HG03103 (cell line): ENCODE measurements around the gene PNKD.
"Not testable (repeated sequence)": the region's sequence is repeated elsewhere in the genome, so short reads cannot be mapped to it uniquely, and the experiment has no call there.

Experiments used
- ATAC-seq: cut with Tn5 transposase; IDR thresholded peaks from one replicate; pipeline ENCODE4 v1.9.1; 2021; ENCODE audit warnings: low read depth; ENCODE audit not compliant: unreplicated experiment

Gene PNKD

DNA sequence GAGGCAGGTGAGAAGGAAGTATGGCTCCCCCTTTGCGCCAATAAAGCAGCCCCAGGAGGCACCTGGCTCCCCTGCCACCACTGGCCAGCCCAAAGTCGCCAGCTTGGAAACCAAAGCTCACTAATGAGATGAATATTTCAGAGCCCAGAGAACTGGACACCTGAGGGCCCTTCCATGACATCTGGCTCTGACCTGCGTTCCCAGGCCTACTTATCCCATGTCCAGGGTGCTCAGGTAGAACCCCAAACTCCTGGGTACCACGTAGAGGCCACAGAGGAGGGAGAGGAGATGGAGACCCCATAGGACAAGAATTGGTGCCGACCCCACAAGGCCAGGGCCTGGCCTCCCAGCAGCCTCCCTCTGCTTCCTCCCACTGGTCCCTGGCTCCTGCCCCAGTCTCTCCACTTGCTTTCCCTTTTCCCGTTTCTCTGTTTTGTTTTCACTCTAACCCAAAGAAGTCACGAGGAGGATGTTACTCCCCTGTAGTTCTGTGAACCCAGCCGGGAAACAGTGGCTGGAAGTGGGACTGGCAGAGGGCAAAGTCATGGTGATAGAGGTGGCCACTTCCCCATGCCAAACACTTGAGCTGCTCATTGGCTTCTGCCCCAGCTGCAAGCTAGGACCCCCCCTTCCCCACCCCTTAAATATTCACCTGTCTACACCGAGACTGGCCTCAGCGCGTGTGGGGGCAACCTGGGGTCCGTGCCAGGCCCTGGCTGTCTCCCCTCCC, 21.2 kb downstream of the PNKD start:
- no peak for ATAC-seq

DNA sequence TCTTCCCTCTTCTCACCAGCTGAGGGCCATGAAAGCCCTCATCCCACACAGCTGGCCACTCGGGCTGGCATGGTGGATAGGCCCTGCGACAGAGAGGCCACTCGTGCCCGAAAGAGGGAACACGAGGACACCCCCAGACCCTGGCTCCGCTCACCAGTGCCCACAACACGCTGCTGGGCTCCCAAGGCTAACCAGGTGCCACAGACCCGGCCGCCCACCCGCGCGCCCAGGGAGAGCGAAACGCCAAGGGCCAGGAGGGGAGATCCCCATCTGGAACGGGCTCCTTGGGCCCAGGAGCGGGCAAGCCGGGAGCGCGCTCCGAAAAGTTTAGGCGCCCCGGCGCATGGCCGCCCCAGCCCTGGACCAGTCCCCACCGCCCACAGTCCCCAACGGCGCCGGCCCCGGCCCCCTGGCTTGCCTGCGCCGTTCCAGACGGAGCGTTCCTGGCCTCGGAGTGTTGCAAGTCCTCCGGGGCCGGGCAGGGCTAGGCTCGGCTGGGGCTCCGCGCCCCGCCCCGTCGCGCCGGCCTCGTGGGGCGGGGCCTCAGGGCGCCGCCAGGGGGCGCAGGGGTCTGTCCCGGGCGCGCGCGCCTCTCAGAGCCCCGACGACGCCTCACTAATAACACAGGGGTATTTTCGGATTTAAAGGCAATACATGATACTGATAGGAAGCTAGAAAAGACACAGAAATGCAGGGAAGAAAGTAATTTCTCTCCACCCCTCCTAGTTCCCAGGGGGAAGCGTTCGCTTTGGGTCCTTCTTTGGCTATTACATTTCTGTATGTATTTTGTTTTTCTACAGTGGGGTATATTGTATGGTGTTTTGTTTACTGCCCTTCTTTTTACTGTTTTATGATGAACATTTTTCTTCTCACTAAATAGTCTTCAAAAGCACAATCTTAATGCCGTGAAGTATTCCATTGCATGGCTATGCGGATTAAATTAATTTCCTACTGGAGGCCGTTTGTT, 22.0 kb downstream of the PNKD start, which contains the start of gene TMBIM1:
TSS of gene TMBIM1 (minus strand) at position 456 of the 967 bp plus-strand sequence. CDS start 10,362 bp downstream, outside the sequence.
- ATAC-seq, result peak; percentile 74

DNA sequence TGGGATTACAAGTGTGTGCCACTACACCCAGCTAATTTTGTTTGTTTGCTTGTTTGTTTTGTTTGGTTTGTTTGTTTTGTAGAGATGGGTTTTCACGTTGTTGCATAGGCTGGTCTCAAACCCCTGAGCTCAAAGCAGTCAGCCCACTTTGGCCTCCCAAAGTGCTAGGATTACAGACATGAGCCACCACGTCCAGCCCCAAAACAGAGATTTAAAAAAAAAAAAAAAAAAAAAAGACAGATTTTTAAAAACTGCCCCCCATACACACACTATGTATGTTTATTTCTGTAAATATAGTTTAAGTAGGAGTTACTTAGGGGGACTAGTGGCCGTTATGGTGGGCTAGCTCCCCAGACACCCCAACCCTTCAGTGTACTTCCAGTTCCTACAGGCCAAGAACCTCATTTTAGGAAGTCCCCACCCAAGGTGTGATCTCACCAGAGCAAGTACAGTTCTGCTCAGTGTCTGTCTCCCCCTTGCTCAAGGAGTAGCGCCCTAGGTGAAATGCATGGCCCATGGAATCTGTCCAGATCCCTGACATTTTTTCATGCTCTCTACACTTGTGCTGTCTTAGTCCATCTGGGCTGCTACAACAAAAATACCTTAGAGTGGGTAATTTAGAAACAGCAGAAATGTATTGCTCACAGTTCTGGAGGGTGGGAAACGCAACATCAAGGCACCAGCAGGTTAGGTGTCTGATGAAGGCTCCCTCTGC, 23.6 kb downstream of the PNKD start:
- no peak for ATAC-seq

DNA sequence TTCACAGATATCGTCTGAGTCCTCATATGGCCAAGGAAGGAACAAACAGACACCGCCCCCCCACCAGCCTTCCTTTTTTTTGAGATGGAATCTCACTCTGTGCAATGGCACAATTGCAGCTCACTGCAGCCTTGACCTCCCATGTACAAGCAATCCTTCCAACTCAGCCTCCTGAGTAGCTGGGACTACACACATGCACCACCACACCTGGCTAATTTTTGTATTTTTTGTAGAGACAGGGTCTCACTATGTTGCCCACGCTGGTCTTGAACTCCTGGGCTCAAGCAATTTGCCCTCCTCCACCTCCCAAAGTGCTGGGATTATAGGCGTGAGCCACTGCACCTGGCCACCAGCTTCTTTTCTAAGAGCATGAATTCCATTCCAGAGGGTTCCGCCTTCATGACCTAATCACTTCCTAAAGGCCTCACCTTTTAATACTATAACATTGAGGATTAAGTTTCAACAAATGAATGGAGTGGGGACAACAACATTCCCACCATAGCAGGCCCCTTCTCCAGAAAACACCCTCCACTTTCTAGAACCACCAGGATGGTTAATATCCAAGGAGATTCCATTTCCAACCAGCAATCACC, 24.2 kb downstream of the PNKD start:
- no peak for ATAC-seq

DNA sequence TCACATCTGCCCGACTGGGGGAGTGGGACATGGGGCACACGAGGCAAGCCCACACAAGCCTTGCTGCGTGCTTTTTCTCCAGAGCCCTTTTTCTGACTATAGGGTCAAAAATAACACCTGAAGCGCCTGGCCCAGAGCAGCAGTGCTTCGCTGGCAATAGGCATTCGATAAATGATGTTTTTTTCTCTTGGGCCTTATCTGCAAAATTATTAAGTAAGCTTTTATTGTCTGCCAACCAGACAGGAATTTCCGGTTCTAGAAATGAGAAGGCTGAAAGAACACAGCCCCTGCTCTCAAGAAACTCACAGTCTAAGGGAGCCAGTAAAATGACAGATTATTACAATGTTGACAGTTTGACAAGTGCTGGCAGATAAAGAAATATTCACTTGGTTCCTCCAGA, 24.7 kb downstream of the PNKD start:
- no peak for ATAC-seq

DNA sequence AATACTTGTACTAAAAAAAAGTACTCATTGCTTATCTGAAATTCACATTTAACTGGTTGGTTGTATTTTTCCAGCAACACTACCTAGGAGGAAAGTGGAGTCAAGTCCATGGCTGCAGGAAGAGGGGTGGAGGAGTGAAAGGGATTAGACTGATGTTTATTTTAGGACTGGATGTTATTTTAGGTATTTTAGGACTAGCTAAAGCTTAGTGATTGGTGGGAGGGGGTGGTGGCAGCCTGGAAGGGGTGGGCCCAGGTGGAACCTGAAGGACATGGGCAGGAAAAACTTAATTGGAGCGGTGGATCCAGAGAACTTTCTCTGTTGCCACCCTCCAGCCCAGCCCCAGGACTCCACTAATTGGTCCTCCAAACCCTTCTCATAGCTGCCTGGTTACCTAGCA, 25.9 kb downstream of the PNKD start:
- no peak for ATAC-seq

DNA sequence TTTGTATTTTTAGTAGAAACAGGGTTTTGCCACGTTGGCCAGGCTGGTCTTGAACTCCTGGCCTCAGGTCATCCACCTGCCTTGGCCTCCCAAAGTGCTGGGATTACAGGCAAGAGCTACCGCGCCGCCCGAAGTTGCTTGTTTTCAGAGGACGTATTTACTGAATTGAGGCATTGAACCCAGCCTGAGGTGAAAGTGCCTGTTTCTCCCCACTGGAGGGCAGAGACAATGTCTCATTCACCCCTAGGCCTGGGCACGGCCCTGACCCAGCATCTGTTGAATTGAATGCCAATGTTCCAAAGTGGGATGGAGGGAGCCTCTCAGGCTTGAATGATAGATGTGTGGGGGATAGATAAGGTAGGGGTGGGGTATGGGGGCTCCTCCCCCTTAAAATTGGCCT, 26.5 kb downstream of the PNKD start:
- ATAC-seq, result no peak

DNA sequence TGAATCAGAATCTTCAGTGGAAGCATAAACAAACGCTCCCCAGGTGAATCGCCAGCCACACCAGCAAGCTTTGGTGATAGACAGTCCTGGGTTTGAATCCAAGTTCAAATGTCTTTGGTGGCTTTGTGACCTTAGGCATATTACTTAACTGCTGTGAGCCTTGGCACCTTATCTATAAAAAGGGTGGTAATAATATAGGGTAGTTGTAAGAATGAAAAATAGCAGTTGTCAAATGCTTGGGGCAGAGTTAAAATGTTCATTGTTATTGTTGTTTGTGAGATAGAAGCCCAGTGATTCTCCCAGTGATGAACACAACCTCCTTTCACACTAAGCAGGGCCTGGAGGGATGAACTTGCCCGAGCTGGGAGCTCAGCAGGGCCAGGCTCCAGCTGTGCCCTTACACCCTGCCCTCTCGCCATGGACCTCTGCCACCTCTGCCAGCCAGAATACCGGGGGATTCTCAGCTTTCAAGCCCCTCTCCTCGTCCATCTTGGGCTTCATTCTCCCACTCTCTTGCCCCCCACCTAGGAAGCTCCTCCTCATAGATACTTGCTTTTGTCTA, 28.1 kb downstream of the PNKD start:
- ATAC-seq, result no peak

DNA sequence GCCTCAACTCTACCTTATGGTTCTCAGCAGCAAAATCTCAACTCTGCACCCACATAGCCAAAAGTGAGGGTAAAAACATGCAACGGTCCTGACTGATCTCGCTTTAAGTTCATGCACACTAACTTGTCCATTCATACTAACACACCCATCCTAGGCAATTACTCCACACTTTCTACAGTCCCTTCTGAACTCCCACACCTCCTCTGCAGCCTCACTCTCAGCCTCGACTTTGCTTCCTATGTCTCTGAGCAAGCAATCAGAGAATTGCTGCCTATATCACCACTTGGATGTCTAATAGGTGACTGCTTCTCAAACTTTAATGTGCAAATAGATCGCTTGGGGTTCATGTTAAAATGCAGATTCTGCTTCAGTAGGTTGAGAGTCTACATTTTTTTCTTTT, 29.8 kb downstream of the PNKD start:
- no peak for ATAC-seq

DNA sequence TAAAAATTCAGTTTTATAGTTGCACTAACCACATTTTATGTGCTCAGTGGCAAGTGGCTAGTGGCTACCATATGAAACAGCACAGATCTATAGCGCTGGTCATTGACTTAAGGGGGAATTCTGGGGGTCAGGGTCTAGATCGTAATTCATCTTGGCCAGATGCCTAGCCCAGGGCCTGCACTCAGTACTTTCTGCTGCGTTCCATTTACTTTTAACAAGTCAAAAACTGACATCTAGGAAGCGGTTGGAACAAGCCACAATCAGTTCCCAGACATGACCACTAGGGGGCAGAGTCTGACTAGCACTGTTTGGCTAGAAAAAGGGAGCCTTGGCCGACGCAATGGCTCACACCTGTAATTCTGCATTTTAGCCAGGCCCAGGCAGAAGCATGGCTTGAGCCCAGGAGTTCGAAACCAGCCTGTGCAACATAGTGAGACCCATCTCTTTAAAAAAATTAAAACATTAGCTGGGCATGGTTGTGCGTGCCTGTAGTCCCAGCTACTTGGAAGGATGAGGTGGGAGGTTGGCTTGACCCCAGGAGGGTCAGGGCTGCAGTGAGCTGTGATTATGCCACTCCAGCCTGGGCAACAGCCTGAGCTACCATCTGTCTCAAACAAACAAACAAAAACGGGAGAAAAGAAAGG, 31.0 kb downstream of the PNKD start:
- ATAC-seq, result peak; percentile 86

DNA sequence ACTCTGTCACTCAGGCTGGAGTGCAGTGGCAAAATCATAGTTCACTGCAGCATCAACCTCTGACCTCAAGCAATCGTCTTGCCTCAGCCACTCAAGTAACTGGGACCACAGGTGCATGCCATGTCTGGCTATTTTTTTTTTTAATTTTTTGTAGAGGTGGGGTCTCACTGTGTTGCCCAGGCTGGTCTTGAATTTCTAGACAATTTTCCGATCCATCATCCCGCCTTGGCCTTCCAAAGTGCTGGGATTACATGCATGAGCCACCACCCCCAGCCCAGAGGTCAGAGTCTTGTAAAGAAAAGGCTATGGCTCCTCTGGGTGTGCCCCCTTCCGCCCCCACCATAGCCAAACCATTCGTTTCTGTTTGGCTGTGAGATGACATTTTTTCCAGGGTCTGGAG, 35.1 kb downstream of the PNKD start:
- ATAC-seq, result no peak

DNA sequence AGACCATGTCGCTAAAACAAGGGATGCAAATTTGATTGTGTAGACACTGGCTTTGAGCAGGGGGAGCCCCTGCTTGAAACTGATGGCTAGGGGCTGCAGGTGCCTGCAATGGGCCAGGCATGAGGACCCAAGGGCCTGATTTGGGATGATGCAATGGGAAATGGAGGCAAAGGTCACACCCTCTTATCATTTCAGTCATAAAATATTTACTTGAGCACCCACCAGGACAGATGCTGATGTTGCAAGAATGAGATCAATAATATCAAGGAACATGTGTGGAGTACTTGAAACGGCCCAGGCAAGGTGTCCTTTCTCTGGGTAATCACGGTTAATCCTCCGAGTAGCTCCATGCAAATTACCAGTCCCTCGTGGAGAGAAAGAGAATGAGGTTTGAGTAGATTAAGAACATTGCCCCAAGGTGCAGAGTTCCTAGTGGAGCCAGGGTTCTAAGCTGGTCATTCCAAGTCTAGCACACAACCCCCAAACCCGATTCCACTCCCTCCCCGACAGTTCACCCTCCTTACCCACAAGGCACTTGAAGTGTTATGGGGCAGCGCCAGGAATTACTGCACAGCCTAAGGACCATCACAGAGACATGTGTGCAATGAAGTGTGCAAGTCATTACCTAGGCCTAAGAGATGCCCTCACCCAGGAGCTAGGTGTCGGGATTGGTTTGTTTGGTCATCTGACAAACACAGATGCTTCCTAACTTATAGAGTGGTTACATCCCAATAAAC, 36.0 kb downstream of the PNKD start:
- ATAC-seq, result no peak

DNA sequence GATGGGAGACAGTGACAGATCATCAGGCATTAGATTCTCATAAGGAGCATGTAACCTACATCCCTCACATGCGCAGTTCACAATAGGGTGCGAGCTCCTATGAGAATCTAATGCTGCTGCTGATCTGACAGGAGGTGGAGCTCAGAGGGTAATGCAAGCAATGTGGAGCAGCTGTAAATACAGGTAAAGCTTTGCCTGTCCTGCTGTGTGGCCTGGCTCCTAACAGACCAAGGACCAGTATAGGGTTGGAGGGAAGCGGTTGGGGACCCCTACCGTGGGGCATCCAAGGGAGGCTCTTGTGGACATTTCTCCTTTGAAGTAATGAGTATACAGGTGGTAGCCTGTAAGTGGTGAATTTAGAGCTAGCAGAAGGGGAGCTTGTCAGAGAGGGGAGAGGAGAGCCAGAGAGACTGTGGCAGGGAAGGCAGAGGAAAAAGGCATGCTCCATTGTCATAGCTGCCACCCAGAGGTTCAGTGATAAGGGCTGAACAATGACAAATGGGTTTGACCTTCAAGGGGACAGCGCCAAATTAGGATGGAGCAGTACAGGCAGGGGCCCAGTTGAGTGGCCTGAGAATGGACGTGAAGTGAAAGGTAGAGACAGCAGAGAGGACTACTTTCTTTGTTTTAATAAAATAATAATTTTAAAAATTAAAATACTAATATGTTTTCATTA, 37.2 kb downstream of the PNKD start:
- no peak for ATAC-seq

DNA sequence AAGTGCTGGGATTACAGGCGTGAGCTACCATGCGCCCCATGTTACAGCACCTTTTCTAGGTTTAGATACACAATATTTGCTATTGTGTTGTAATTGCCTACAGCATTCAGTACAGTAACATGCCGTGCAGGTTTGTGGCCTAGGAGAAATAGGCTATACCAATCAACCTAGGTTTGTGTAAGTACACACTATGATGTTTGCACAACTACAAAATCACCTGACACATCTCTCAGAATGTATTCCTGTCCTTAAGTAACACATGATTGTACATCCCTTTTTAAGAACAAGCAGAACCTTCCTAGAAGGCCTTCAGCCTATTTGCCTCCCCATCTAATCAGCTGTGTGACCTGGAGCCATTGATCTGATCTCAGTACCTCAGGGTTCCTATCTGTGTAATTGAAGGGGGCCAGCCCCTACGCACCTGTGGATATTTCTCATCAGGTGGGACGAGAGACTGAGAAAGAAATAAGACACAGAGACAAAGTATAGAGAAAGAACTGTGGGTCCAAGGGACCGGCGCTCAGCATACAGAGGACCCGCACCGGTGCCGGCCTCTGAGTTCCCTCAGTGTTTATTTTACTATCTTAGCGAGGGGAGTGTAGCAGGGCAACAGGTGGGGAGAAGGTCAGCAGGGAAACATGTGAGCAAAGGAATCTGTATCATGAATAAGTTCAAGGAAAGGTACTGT, 40.7 kb downstream of the PNKD start:
- ATAC-seq, result no peak

DNA sequence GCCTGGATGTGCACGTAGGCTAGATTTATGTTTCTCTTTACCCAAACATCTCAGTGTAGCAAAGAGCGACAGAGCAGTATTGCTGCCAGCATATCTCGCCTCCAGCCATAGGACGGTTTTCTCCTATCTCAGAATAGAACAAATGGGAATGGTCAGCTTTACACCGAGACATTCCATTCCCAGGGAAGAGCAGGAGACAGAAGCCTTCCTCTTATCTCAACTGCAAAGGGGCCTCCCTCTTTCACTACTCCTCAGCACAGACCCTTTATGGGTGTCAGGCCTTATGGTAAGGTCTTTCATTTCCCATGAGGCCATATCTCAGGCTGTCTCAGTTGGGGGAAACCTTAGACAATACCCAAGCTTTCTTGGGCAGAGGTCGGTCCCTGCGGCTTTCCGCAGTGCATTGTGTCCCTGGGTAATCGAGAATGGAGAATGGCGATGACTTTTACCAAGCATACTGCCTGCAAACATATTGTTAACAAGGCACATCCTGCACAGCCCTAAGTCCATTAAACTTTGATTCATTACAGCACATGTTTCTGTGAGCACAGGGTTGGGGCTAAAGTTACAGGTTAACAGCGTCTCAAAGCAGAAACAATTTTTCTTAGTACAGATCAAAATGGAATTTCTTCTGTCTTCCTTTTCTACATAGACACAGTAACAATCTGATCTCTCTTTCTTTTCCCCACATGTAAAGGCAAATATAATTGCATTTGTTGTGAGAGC, 41.4 kb downstream of the PNKD start:
- ATAC-seq, result not testable (repeated sequence)

DNA sequence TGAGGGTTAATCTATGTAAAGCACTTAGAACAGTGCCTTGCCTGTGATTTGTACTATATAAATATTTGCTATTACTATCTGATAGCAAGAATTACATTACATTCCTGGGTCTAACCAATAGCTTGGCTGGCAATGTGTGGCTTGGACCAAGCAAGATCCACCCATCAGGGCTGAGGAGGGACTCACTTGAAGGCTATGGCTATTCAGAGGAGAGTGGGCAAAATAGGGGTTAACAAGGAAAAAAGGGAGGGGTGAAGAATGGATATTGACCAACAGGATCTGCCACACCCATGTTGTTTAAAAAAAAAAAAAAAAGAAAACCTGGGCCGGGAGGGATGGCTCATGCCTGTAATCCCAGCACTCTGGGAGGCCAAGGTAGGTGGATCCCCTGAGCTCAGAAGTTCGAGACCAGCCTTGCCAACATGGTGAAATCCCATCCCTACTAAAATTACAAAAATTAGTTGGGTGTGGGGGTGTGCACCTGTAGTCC, 42.0 kb downstream of the PNKD start:
- ATAC-seq, result no peak

DNA sequence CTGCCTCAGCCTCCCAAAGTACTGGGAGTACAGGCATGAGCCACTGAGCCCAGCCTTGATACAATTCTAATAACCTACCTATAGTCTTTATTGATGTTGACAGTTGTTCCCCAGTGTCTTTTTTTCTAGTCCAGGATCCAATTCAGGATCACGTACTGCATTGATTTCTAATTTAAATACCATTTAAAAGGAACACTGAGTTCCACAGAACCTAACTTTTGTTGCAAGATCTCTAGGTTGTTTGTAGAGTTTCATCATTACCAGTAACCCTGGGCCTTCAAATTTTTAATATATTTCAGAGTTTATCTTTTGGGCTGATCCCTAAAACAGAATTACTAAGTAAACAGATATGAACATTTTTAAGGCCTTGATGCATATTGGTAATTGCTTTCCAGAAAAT, 43.0 kb downstream of the PNKD start:
- no peak for ATAC-seq
